Esophagus squamous epithelium (tissue), 4 donors: ENCODE measurements around the gene CLDN5.

Experiments
- CTCF ChIP-seq, 6 experiments: fragments of 450-650 bp in 4 of 6; fragments of 200-600 bp in 2 of 6; sonication (generic) in 2 of 6; IDR thresholded peaks; one replicate each; pipeline ENCODE4 v1.5.1; 2016 to 2019; ENCODE audit warnings: antibody characterized with exemption in 6 of 6, mild to moderate bottlenecking in 4 of 6, moderate library complexity in 4 of 6
- POLR2A ChIP-seq, 4 donors: fragments of 450-650 bp; IDR thresholded peaks; one replicate each; pipeline ENCODE4 v1.6.1; 2017; ENCODE audit warnings: antibody characterized with exemption in 4 of 4, mild to moderate bottlenecking in 4 of 4, moderate library complexity in 3 of 4

GRCh38 chr22:19517171-19517500 lies 7.1 kb downstream of the CLDN5 start:
- TF ChIP-seq POLR2A (IDR thresholded peaks at IDR 0.05) = no peak
- no peak for TF ChIP-seq CTCF (IDR thresholded peaks at IDR 0.05)
